GM12875 (cell line): ENCODE measurements around the gene PIGZ.

ENCODE experiments used
- H3K4me3 ChIP-seq: one replicate; pipeline ENCODE4 v1.5.1; 2011; ENCODE audit warnings: low read depth, low read length, control low read depth
- CTCF ChIP-seq: IDR thresholded peaks from 2 replicates; pipeline ENCODE4 v1.5.1; 2011; ENCODE audit warnings: low read depth, mild to moderate bottlenecking, control low read depth, inconsistent platforms, low read length, moderate library complexity, borderline replicate concordance; ENCODE audit not compliant: insufficient read depth

Gene PIGZ, protein sequence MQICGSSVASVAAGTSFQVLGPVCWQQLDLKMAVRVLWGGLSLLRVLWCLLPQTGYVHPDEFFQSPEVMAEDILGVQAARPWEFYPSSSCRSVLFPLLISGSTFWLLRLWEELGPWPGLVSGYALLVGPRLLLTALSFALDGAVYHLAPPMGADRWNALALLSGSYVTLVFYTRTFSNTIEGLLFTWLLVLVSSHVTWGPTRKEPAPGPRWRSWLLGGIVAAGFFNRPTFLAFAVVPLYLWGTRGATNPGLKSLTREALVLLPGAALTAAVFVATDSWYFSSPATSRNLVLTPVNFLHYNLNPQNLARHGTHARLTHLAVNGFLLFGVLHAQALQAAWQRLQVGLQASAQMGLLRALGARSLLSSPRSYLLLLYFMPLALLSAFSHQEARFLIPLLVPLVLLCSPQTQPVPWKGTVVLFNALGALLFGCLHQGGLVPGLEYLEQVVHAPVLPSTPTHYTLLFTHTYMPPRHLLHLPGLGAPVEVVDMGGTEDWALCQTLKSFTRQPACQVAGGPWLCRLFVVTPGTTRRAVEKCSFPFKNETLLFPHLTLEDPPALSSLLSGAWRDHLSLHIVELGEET

GRCh38 chr3:196968233-196969133 lies at the start of gene PIGZ:
Gene PIGZ (minus strand): TSS chr3:196968833. CDS start chr3:196952031, 16,802 bp downstream.
- TF ChIP-seq CTCF, result no peak
- H3K4me3 ChIP-seq, result peak within 1 kb of the TSS; percentile 58

- H3K4me3 ChIP-seq, result no peak overlapping the region
- no peak for TF ChIP-seq CTCF
These were observed 48.4 kb upstream of the PIGZ start for GRCh38 chr3:197017003-197017402.

DNA sequence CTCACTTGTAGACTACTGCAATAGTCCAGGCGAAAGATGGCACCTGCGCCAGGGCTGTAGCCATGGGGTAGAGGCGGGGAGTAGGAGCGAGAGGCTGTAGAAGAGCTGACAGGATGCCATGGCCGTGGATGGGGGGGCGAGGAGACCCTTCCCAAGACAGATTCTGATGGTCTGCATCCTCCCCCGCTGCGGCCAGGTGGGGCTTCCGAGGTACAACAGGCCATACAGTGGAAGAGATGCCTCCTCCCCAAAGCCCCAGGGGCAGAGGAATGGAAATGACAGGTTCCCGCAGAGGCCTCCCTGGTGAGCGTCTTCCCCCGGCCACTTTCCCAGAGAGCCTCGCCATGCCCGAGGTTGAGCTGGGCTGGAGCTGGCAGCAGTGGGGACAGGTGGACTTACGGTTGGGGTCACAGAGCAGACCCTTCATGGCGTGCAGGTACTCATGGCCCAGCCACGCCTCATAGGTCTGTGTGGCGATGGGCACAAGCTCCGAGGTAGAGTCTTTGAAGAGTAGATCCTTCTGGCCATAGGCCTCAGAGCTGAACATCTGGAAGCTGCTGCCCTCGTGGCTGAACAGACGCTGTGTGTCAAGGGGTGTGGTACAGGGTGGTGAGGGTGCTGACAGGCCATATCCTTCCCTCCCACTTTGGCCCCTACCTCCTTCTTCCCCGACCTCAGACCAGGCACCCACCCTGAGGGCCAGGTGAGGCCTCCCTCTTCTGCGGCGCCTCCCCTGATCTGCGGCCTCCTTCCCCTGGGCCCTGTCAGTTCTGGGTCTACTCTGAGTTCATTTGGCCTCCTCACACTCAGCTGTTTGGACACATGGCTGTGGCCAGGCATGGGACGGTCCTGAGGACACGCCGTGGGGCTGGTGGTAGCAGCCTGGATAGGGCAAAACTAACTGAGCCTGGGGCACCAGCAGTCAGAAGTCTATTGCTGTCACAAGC lies 47.4 kb upstream of the PIGZ start:
- no peak overlapping the region for H3K4me3 ChIP-seq
- TF ChIP-seq CTCF, result no peak

DNA sequence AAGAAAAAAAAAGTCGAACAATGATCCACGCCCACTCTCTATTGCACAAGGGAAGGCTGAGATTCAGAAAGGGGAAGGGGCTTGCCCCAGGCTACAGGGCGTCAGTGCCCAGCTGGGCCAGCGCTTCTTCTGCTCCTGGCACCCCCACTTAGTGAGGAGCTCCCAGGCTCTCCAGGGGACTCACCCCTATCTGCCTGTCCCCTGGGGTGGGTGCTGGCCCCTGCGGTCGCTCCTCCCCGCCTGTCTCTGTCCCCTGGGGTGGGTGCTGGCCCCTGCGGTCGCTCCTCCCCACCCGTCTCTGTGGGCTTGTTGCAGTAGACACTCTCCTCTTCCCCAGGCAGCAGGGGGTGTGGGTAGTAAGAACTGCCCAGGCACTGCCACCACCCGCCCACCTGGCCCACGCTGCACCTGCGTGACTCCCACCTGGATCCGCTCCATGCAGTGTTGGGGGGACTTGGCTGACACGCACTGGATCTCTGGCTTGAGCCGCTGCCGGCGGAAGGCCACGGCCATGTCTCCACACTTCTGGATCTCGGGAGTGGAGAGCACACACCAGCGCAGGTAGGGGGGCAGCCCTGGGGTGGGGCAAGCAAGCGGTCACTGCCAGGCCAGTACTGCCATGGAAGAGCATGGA lies 46.4 kb upstream of the PIGZ start:
- TF ChIP-seq CTCF, result no peak
- no peak overlapping the region for H3K4me3 ChIP-seq

GRCh38 chr3:197014024-197014423 lies 45.4 kb upstream of the PIGZ start:
- no peak overlapping the region for H3K4me3 ChIP-seq
- TF ChIP-seq CTCF, result no peak

- H3K4me3 ChIP-seq, result no peak overlapping the region
- no peak for TF ChIP-seq CTCF
These were observed 43.9 kb upstream of the PIGZ start for GRCh38 chr3:197012540-197012883.
